ENCODE results near the gene EIF3L.

EIF3L gene

GRCh38 chr22:37855462-37855861, 6.2 kb downstream of the EIF3L start:
- DNase-seq, result no peak

GRCh38 chr22:37860796-37861421, 11.7 kb downstream of the EIF3L start:
- no peak for DNase-seq

GRCh38 chr22:37862570-37863325, 13.5 kb downstream of the EIF3L start:
- no peak for DNase-seq

- no peak for DNase-seq
Observed at GRCh38 chr22:37865510-37865909, 16.3 kb downstream of the EIF3L start.

- DNase-seq, result no peak
Observed at GRCh38 chr22:37870273-37870672, 21.1 kb downstream of the EIF3L start.

- DNase-seq, result no peak
Observed at GRCh38 chr22:37880668-37881440, 31.6 kb downstream of the EIF3L start.

- DNase-seq, result no peak
Observed at GRCh38 chr22:37884420-37884819, 35.2 kb downstream of the EIF3L start.

- DNase-seq, result no peak
Observed at GRCh38 chr22:37887584-37888378, 38.6 kb downstream of the EIF3L start.

- DNase-seq, result no peak
Observed at GRCh38 chr22:37891926-37892325, 42.7 kb downstream of the EIF3L start.

GRCh38 chr22:37892566-37893335, 43.5 kb downstream of the EIF3L start:
- DNase-seq, result no peak

GRCh38 chr22:37893583-37893983, 44.4 kb downstream of the EIF3L start:
- DNase-seq, result no peak

GRCh38 chr22:37894939-37895670, 45.9 kb downstream of the EIF3L start:
- no peak for DNase-seq

GRCh38 chr22:37896181-37896592, 47.0 kb downstream of the EIF3L start:
- no peak for DNase-seq

- no peak for DNase-seq
Observed at GRCh38 chr22:37896939-37897338, 47.7 kb downstream of the EIF3L start.

GRCh38 chr22:37897807-37898206, 48.6 kb downstream of the EIF3L start:
- no peak for DNase-seq

- DNase-seq, result no peak
Observed at GRCh38 chr22:37898441-37899181, 49.4 kb downstream of the EIF3L start.

GRCh38 chr22:37904572-37905533, 55.6 kb downstream of the EIF3L start:
- no peak for DNase-seq

GRCh38 chr22:37905534-37906363, 56.5 kb downstream of the EIF3L start, which contains the start of gene MICALL1:
MICALL1 (plus strand) TSS chr22:37906297; CDS start chr22:37906423, 126 bp downstream.
- no peak for DNase-seq
